ENCODE results near the gene EFCAB12. TPM values are rescaled to one million over a fixed set of nuclear protein-coding genes. Genes with fewer than 3 reads are reported as not detected.

The EFCAB12 gene
- total and polyA plus RNA-seq, 5 donors: 0.29 to 0.72 (median 0.38) TPM

DNA sequence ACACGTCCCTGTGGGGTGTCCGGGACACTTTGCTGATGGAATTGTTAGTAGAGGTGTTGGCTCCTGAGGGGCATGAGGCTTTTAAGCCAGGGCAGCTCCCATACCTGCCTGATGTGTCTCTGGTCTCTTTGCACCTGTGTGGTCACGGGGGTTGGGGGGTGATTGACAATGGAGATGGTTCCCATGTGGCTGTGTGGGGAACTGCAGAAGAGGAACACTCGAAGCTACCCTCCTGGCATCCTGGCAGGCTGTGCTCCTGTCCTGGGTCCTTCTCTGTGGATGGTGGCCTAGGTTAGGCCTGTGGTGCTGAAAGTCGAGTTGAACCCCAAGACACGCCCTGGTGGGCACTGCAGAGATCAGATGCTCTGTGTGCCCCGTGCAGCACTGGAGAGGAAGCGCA lies 76.4 kb downstream of the EFCAB12 start:
- WGBS: 84% methylated on average over 8 of the region's 8 CpGs
- no peak overlapping the region for H3K4me3 ChIP-seq (ENCODE audit: low read length)

More for the DNA sequence above, 76.4 kb downstream of the EFCAB12 start:
- Histone ChIP-seq H3K9me3 (ENCODE audit: control insufficient read depth, low read length) (no peaks in the 10 kb centered on the region), H3K4me1 (ENCODE audit: control insufficient read depth, insufficient read depth, low read length) (no peaks in the 10 kb centered on the region), H3K27ac (ENCODE audit: low read length) (no peak overlapping the region), H3K27me3 (ENCODE audit: control insufficient read depth, insufficient read depth) (no peaks in the 10 kb centered on the region)
- ATAC-seq: no peak
- intact Hi-C loops (cut with DNase I): no loop called here
- no peak for DNase-seq

Other genes with a start within 250 kb of the EFCAB12 start
- 100 to 1,000 TPM; 368 to 537 (median 429) TPM for gene CNBP, start 244.7 kb downstream of the EFCAB12 start, total RNA-seq
- 453 TPM for gene CNBP, start 244.7 kb downstream of the EFCAB12 start, polyA plus RNA-seq
- 100 to 1,000 TPM in 3 of 4 donors, 10 to 100 TPM in 1; 76.3 to 133 (median 108) TPM for gene COPG1, start 179.0 kb downstream of the EFCAB12 start, total RNA-seq
- gene COPG1, start 179.0 kb downstream of the EFCAB12 start, polyA plus RNA-seq: 83.2 TPM
- gene HMCES, start 149.8 kb downstream of the EFCAB12 start, total RNA-seq: 10 to 100 TPM; 38.0 to 53.2 (median 42.3) TPM
- 37.0 TPM for gene HMCES, start 149.8 kb downstream of the EFCAB12 start, polyA plus RNA-seq
- 10 to 100 TPM; 25.3 to 52.1 (median 25.7) TPM for gene MBD4, start 11.3 kb upstream of the EFCAB12 start, total RNA-seq
- 17.5 TPM for gene MBD4, start 11.3 kb upstream of the EFCAB12 start, polyA plus RNA-seq
- 10 to 100 TPM; 30.7 to 46.4 (median 35.9) TPM for gene IFT122, start 11.6 kb upstream of the EFCAB12 start, total RNA-seq
- 17.7 TPM for gene IFT122, start 11.6 kb upstream of the EFCAB12 start, polyA plus RNA-seq
- not detected for gene RHO, start 100.0 kb upstream of the EFCAB12 start, total RNA-seq
- gene RHO, start 100.0 kb upstream of the EFCAB12 start, polyA plus RNA-seq: not detected
- not detected for gene H1-8, start 114.5 kb upstream of the EFCAB12 start, total RNA-seq
- not detected for gene H1-8, start 114.5 kb upstream of the EFCAB12 start, polyA plus RNA-seq
- 100 to 1,000 TPM in 1 of 4 donors, 10 to 100 TPM in 3; 75.4 to 102 (median 84.1) TPM for gene PLXND1, start 178.0 kb upstream of the EFCAB12 start, total RNA-seq
- 89.4 TPM for gene PLXND1, start 178.0 kb upstream of the EFCAB12 start, polyA plus RNA-seq

Data from right cardiac atrium (tissue), 5 donors.